Esophagus muscularis mucosa (tissue), 4 donors: ENCODE measurements around the gene RPL9. TPM values are rescaled to one million over a fixed set of nuclear protein-coding genes. Genes with fewer than 3 reads are reported as not detected.
"Not testable (repeated sequence)": the region's sequence is repeated elsewhere in the genome, so short reads cannot be mapped to it uniquely, and the experiment has no call there.

ENCODE experiments used
- DNase-seq: peaks from one replicate; pipeline ENCODE4 v3.0.0-alpha.2; 2017; ENCODE audit errors: extremely low spot score
- H3K27ac ChIP-seq, 4 donors: fragments of 200-600 bp; sonication (generic); replicated peaks in 1 of 4; 1 replicate in 3 of 4; 2 replicates in 1 of 4; pipeline ENCODE4 v1.5.1; 2016 to 2019; ENCODE audit warnings: mild to moderate bottlenecking in 1 of 4
- H3K27me3 ChIP-seq, 4 donors: fragments of 200-600 bp; sonication (generic); one replicate each; pipeline versions ENCODE4 v1.5.1 to v1.6.0; 2016 to 2019
- H3K36me3 ChIP-seq, 4 donors: fragments of 200-600 bp; sonication (generic); one replicate each; pipeline ENCODE4 v1.5.1; 2016 to 2019
- H3K4me1 ChIP-seq, 4 donors: fragments of 200-600 bp; sonication (generic); one replicate each; pipeline ENCODE4 v1.5.1; 2016 to 2019
- H3K4me3 ChIP-seq, 4 donors: fragments of 200-600 bp; sonication (generic); 1 replicate in 2 of 4; 2 replicates in 2 of 4; pipeline ENCODE4 v1.5.1; 2016 to 2019; ENCODE audit warnings: mild to moderate bottlenecking in 4 of 4, moderate library complexity in 1 of 4
- H3K9me3 ChIP-seq, 4 donors: fragments of 200-600 bp; sonication (generic); 1 replicate in 3 of 4; 2 replicates in 1 of 4; pipeline ENCODE4 v1.5.1; 2016 to 2019
- CTCF ChIP-seq, 3 experiments: fragments of 200-600 bp in 2 of 3; fragments of 450-650 bp in 1 of 3; sonication (generic) in 2 of 3; IDR thresholded peaks; one replicate each; pipeline ENCODE4 v1.5.1; 2017 to 2019; ENCODE audit warnings: antibody characterized with exemption in 3 of 3, mild to moderate bottlenecking in 2 of 3, moderate library complexity in 1 of 3
- EP300 ChIP-seq: sonication (generic); formaldehyde crosslinking; IDR thresholded peaks from one replicate; pipeline ENCODE4 v1.6.1; 2017; ENCODE audit warnings: antibody characterized with exemption
- POLR2A ChIP-seq: fragments of 450-650 bp; IDR thresholded peaks from one replicate; pipeline ENCODE4 v1.6.1; 2017; ENCODE audit warnings: antibody characterized with exemption, moderate library complexity, mild to moderate bottlenecking, low read depth
- POLR2AphosphoS5 ChIP-seq, 2 donors: sonication (generic); formaldehyde crosslinking; IDR thresholded peaks; one replicate each; pipeline ENCODE4 v1.6.1; 2017; ENCODE audit warnings: antibody characterized with exemption in 2 of 2
- WGBS: methylation state at CpG from one replicate; pipeline ENCODE4 v1.1.5; 2018; 5-methylcytosine and 5-hydroxymethylcytosine counted together
- intact Hi-C: fragments of 100-400 bp; cut with DNase I; formaldehyde crosslinking; loops from one replicate; pipeline ENCODE4 v1.15.1; 2023
- small RNA-seq, 3 donors: library from RNA; depleted of rRNA; stranded (forward); fragments of <200 nt; gene quantifications; one replicate each; pipeline ENCODE3, GENCODE V24; 2016
- total RNA-seq, 4 donors: library from RNA; depleted of rRNA; stranded (reverse); fragments of >200 nt; gene quantifications; one replicate each; pipeline versions ENCODE4 v1.1.0 to v1.2.1, GENCODE V29; 2016

RPL9 gene
- total RNA-seq, 4 donors from 2014 or later: 1,962 to 6,543 (median 3,653) TPM

GRCh38 chr4:39415678-39416283 lies 42.9 kb downstream of the RPL9 start:
- no peaks in the 10 kb centered on the region for H3K36me3 ChIP-seq
- intact Hi-C loops: no loop called here
- no peaks in the 10 kb centered on the region for H3K27me3 ChIP-seq
- no peaks in the 10 kb centered on the region for H3K9me3 ChIP-seq
- no peak overlapping the region for H3K4me3 ChIP-seq
- no peak overlapping the region for H3K27ac ChIP-seq
- 59% methylated on average over 2 of the region's 2 CpGs for WGBS
- no peaks in the 10 kb centered on the region for H3K4me1 ChIP-seq
- TF ChIP-seq POLR2A (no peak), EP300 (no peak), POLR2AphosphoS5 (IDR thresholded peaks at IDR 0.05) (no peak), CTCF (IDR thresholded peaks at IDR 0.05) (no peak)
- no peak for DNase-seq

GRCh38 chr4:39411561-39411960 lies 47.2 kb downstream of the RPL9 start:
- H3K27me3 ChIP-seq, H3K9me3 ChIP-seq, H3K27ac ChIP-seq, intact Hi-C loops, H3K4me1 ChIP-seq, H3K36me3 ChIP-seq, H3K4me3 ChIP-seq: not testable (repeated sequence)
- 90% methylated on average over 8 of the region's 8 CpGs for WGBS
- DNase-seq: peak; percentile 12

GRCh38 chr4:39410415-39410814 lies 48.3 kb downstream of the RPL9 start:
- no peaks in the 10 kb centered on the region for H3K4me1 ChIP-seq
- TF ChIP-seq CTCF (IDR thresholded peaks at IDR 0.05): no peak
- TF ChIP-seq POLR2AphosphoS5 (IDR thresholded peaks at IDR 0.05): no peak
- TF ChIP-seq EP300: no peak
- no peak for TF ChIP-seq POLR2A
- H3K27me3 ChIP-seq: peaks cover 0 to 3% (median 0%) of the 10 kb centered on the region in 4 donors
- WGBS: 42% methylated on average over 5 of the region's 5 CpGs
- no peak for DNase-seq
- no peaks in the 10 kb centered on the region for H3K36me3 ChIP-seq
- H3K4me3 ChIP-seq: no peak overlapping the region
- no peak overlapping the region for H3K27ac ChIP-seq
- intact Hi-C loops: no loop called here
- no peaks in the 10 kb centered on the region for H3K9me3 ChIP-seq

- no peaks in the 10 kb centered on the region for H3K9me3 ChIP-seq
- DNase-seq: peak; percentile 78
- intact Hi-C loops: no loop called here
- H3K4me1 ChIP-seq: no peaks in the 10 kb centered on the region
- 100% methylated on average over 1 of the region's 1 CpG for whole genome bisulfite sequencing
- peaks cover 0 to 3% (median 0%) of the 10 kb centered on the region in 4 donors for H3K27me3 ChIP-seq
- no peak overlapping the region for H3K27ac ChIP-seq
- no peak for TF ChIP-seq CTCF (IDR thresholded peaks at IDR 0.05)
- TF ChIP-seq EP300: no peak
- TF ChIP-seq POLR2A: no peak
- TF ChIP-seq POLR2AphosphoS5 (IDR thresholded peaks at IDR 0.05): no peak
- H3K4me3 ChIP-seq: no peak overlapping the region
- H3K36me3 ChIP-seq: no peaks in the 10 kb centered on the region
These were observed 51.2 kb downstream of the RPL9 start for GRCh38 chr4:39407584-39407885.

- H3K4me3 ChIP-seq: no peak within 1 kb of the TSS
- WGBS: 52% methylated on average over 12 of the region's 12 CpGs
- no peaks in the 10 kb centered on the region for H3K4me1 ChIP-seq
- no peaks in the 10 kb centered on the region for H3K9me3 ChIP-seq
- peak; percentile 47 for DNase-seq
- H3K27ac ChIP-seq: no peak within 1 kb of the TSS
- no peaks in the 10 kb centered on the region for H3K36me3 ChIP-seq
- H3K27me3 ChIP-seq: peaks cover 0 to 3% (median 0%) of the 10 kb centered on the region in 4 donors
- TF ChIP-seq CTCF (IDR thresholded peaks at IDR 0.05) (no peak), EP300 (no peak), POLR2A (no peak), POLR2AphosphoS5 (IDR thresholded peaks at IDR 0.05) (no peak)
- intact Hi-C loops: no loop called here
These were observed 51.7 kb downstream of the RPL9 start, which contains the start of gene KLB for GRCh38 chr4:39406763-39407583. KLB (plus strand) TSS chr4:39406930; CDS start chr4:39406950, 20 bp downstream.

Small RNA genes within 50 kb of the gene (small RNA-seq; reads per million reads assigned to genes)
- gene MIR5591 (0 reads per million in 3 donors), gene RF00019 (0 reads per million in 3 donors)

Other genes starting within 250 kb of the RPL9 start
- gene RFC1, start 92.6 kb downstream of the RPL9 start, total RNA-seq: 10 to 100 TPM; 30.6 to 37.4 (median 33.9) TPM
- under 1 TPM in 1 of 4 donors, not detected in 3; under 0.01 TPM for gene KLB, start 52.0 kb downstream of the RPL9 start, total RNA-seq
- 10 to 100 TPM in 2 of 4 donors, 1 to 10 TPM in 2; 8.5 to 11.6 (median 9.7) TPM for gene LIAS, start 134 bp upstream of the RPL9 start, total RNA-seq
- gene UGDH, start 68.5 kb upstream of the RPL9 start, total RNA-seq: 100 to 1,000 TPM in 1 of 4 donors, 10 to 100 TPM in 3; 36.4 to 180 (median 42.1) TPM
- gene SMIM14, start 179.9 kb upstream of the RPL9 start, total RNA-seq: 10 to 100 TPM; 27.3 to 39.0 (median 29.6) TPM
- 10 to 100 TPM; 31.7 to 41.5 (median 34.3) TPM for gene UBE2K, start 239.2 kb upstream of the RPL9 start, total RNA-seq